Skeletal muscle tissue (tissue), 4 donors: ENCODE results near the gene CD164L2. TPM values are rescaled to one million over a fixed set of nuclear protein-coding genes. Genes with fewer than 3 reads are reported as not detected.
A peak's percentile ranks its signal among the peaks of the same experiment; 100 is the strongest.

Experiments
- H3K27ac ChIP-seq: one replicate; pipeline ENCODE4 v1.7.0; 2013; ENCODE audit warnings: mild to moderate bottlenecking, low read depth, low read length, inconsistent platforms
- H3K27me3 ChIP-seq, 3 donors: one replicate each; pipeline ENCODE4 v1.7.0; 2013; ENCODE audit warnings: low read length in 3 of 3; ENCODE audit not compliant: control insufficient read depth in 3 of 3, insufficient read depth in 3 of 3
- H3K36me3 ChIP-seq, 3 donors: one replicate each; pipeline ENCODE4 v1.7.0; 2013; ENCODE audit warnings: low read length in 3 of 3; ENCODE audit not compliant: control insufficient read depth in 3 of 3, insufficient read depth in 3 of 3
- H3K4me1 ChIP-seq, 3 donors: one replicate each; pipeline ENCODE4 v1.7.0; 2013; ENCODE audit warnings: low read length in 3 of 3, mild to moderate bottlenecking in 3 of 3; ENCODE audit not compliant: control insufficient read depth in 3 of 3, insufficient read depth in 3 of 3
- H3K4me3 ChIP-seq, 3 donors: one replicate each; pipeline ENCODE4 v1.7.0; 2013; ENCODE audit warnings: low read length in 3 of 3
- H3K9ac ChIP-seq, 3 donors: one replicate each; pipeline ENCODE4 v1.7.0; 2013; ENCODE audit warnings: low read length in 3 of 3, mild to moderate bottlenecking in 3 of 3, moderate library complexity in 2 of 3, low read depth in 1 of 3
- H3K9me3 ChIP-seq, 3 donors: one replicate each; pipeline ENCODE4 v1.7.0; 2013; ENCODE audit warnings: low read length in 3 of 3; ENCODE audit not compliant: control insufficient read depth in 3 of 3
- total RNA-seq: library from RNA; depleted of rRNA; stranded (reverse); fragments of >200 nt; gene quantifications from one replicate; pipeline ENCODE4 v1.2.3, GENCODE V29; 2014
- donor health status: Osteomylitis.

Gene CD164L2
- total RNA-seq, 1 donor from 2014 or later: not detected

DNA sequence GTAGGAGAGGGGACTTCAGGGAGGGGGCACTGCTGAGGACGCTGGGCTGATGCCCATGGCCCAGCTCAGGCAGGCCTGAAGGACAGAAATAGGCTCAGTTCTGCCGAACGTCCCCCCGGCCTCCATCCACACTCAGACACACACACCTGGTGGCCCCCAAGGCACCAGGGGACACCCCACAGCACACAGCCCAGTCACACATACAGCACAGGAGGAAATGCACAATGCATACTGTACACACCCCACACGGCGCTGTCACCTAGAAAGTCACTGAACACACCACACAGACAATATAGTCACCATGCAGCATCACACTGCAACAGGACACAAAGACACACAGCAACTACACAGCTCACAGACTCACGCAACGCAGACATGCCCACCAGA lies 40.7 kb downstream of the CD164L2 start:
- Histone ChIP-seq H3K36me3 (peaks cover 0 to 3% (median 0%) of the 10 kb centered on the region in 3 donors), H3K27me3 (peaks cover 7 to 14% (median 13%) of the 10 kb centered on the region in 3 donors), H3K27ac (no peak overlapping the region), H3K9ac (no peak overlapping the region), H3K4me3 (peak overlapping the region in 1 of 3 donors; percentile 32), H3K4me1 (no peaks in the 10 kb centered on the region), H3K9me3 (no peaks in the 10 kb centered on the region)

DNA sequence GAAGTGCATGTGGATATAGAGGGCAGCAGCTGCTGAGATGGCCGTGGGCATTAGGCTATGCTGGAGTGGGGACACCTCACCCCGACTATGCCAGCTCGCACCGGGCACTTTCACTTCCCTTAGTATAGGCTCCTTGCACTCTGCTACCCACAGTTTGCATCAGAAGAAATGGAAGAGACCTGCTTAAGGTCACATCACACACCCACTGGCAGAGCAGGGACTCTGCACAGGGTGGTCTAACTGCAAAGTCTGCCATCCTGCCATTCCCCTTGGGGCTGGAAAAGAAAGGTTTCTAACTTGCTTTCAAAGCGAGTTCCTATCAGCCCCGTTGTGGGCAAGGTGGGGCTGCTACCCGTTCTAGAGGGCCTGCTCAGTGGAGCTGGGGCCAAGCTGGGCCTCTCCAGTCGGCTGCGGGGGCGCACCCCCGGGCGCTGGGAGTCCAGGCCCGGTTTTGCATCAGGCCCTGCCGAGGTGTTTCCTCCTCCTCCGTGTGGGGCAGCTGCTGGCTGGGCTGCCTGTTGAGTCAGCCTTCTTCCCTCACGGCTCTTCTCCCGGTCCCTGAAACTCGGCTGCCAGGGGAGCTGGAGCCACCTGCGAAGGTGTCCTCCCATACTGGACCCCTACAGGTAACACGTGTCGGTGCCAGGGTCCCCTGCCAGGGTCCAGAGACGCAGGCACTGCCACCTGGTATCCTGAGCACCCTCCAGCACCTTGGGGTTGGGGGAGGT lies 41.4 kb downstream of the CD164L2 start, which contains the start of gene SYTL1:
SYTL1 (plus strand) TSS at position 498 of the 728 bp plus-strand sequence. CDS start 3,313 bp downstream, outside the sequence.
- H3K27me3 ChIP-seq: peaks cover 5 to 8% (median 8%) of the 10 kb centered on the region in 3 donors
- H3K9me3 ChIP-seq: no peaks in the 10 kb centered on the region
- peaks cover 2 to 5% (median 3%) of the 10 kb centered on the region in 3 donors for H3K36me3 ChIP-seq
- H3K27ac ChIP-seq: no peak within 1 kb of the TSS
- peak within 1 kb of the TSS in 1 of 3 donors; percentile 32 for H3K4me3 ChIP-seq
- no peak within 1 kb of the TSS for H3K9ac ChIP-seq
- no peaks in the 10 kb centered on the region for H3K4me1 ChIP-seq

DNA sequence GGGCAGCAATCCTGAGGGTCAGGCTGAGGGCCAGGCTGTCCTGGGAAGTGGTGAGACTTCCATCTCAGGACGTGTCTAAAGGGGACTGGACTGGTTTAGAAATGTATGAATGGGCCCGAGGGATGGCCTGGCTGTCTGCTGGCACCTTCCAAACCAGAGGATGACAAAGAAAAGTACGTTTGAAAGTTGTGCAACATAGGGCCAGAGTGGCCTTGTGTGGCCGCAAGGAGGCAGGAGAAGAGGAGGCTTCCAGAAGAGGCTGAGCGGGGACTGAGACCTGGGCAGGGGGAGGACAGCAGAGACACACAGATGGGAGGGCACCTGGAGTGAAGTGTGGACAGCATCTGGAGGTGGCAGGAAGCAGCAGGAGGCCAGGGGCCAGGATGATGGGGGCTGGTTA lies 43.9 kb downstream of the CD164L2 start:
- Histone ChIP-seq H3K36me3 (peaks cover 27 to 29% (median 28%) of the 10 kb centered on the region in 3 donors), H3K27me3 (peaks cover 0 to 4% (median 0%) of the 10 kb centered on the region in 3 donors), H3K4me3 (no peak overlapping the region), H3K9me3 (no peaks in the 10 kb centered on the region), H3K27ac (no peak overlapping the region), H3K9ac (peak overlapping the region in 1 of 3 donors; percentile 5), H3K4me1 (no peaks in the 10 kb centered on the region)

DNA sequence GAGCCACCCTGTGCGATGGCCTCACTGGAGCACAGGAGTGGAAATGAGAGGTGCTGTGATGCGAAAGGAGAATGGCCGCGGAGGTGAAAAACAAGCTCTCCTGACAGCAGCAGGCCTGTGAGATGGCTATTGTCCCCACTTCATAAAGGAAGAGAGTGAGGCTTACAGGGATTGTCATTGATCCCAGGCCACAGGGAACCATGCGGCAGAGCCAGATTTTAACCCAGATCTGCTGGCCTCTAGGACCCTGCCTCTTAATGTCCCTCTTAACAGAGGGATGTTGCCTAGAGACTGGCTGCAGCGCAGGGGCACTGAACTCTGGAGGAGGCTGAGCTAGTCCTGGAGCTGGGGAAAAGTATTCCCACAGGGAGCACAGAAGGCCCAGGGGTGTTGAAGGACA lies 44.4 kb downstream of the CD164L2 start:
- Histone ChIP-seq H3K9ac (no peak overlapping the region), H3K27ac (no peak overlapping the region), H3K4me3 (no peak overlapping the region), H3K27me3 (peaks cover 0 to 4% (median 0%) of the 10 kb centered on the region in 3 donors), H3K4me1 (no peaks in the 10 kb centered on the region), H3K36me3 (peaks cover 31 to 34% (median 32%) of the 10 kb centered on the region in 3 donors), H3K9me3 (no peaks in the 10 kb centered on the region)

DNA sequence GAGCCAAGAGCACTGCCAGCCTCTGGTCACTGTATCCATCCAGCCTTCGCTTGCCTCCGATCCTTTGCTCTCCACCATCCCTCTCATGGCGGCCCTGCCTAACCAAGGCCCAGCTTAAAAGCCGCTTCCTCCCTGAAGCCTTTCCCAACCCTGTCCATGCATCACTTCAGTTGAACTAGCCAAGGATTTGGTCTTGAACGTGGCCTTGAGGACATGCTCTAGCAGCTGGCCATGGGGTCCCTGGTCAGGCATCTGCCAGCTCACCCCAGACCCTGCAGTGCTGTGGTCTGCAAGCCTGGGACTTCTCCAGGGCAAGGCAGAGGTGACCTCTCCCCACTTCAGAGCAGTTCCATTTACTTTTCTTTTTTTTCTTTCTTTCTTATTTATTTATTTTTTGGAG lies 46.4 kb downstream of the CD164L2 start:
- Histone ChIP-seq H3K4me3 (no peak overlapping the region), H3K9me3 (no peaks in the 10 kb centered on the region), H3K9ac (no peak overlapping the region), H3K27me3 (no peaks in the 10 kb centered on the region), H3K36me3 (peaks cover 48 to 52% (median 52%) of the 10 kb centered on the region in 3 donors), H3K4me1 (peaks cover 4 to 7% (median 6%) of the 10 kb centered on the region in 3 donors), H3K27ac (no peak overlapping the region)

DNA sequence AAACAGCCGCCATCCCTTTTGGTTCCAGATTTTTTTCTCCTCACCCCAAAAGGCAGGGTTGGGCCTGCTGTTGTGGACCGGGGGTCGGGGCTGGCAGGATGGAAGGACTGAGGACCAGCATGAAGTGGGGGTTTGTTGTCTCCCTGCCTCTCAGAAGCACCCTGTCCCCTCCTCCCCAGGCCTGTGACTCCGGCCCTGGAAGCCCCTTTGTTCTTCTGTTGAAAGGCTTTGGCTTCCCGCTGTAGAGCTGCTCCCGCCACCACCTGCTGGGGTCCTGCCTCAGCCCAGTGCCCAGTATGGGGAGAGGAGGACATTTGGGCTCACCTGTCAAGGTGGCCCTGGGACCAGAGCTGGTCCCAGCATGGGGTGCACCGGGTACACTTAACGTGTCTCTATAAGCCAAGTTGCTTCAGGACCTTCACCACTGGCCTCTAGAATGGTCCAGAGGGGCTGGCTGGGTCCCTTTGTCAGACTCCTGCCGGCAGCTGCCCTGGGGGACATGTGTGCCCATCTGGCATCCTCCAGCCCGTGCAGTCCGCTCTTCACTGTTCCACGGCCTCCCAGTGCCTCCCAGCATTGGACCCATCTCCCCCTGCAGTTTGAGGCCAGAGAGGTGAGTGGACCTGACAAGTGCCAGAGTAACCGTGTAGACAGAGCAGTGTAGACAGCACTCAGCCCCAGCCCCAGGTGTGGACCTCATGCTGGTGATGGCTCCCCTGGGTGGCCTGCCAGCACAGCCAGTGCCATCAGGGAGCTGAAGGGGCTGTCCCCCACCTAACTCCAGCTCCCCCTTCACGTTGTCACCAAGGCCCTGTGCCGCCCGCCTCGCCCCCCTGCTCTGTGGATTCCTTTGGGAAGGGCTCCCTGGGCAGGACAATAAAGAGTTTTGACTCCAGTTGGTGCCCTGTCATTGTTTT lies 47.4 kb downstream of the CD164L2 start:
- H3K9ac ChIP-seq: no peak overlapping the region
- H3K9me3 ChIP-seq: no peaks in the 10 kb centered on the region
- H3K27me3 ChIP-seq: no peaks in the 10 kb centered on the region
- H3K36me3 ChIP-seq: peaks cover 56 to 59% (median 57%) of the 10 kb centered on the region in 3 donors
- no peak overlapping the region for H3K4me3 ChIP-seq
- H3K4me1 ChIP-seq: peaks cover 4 to 7% (median 6%) of the 10 kb centered on the region in 3 donors
- no peak overlapping the region for H3K27ac ChIP-seq

DNA sequence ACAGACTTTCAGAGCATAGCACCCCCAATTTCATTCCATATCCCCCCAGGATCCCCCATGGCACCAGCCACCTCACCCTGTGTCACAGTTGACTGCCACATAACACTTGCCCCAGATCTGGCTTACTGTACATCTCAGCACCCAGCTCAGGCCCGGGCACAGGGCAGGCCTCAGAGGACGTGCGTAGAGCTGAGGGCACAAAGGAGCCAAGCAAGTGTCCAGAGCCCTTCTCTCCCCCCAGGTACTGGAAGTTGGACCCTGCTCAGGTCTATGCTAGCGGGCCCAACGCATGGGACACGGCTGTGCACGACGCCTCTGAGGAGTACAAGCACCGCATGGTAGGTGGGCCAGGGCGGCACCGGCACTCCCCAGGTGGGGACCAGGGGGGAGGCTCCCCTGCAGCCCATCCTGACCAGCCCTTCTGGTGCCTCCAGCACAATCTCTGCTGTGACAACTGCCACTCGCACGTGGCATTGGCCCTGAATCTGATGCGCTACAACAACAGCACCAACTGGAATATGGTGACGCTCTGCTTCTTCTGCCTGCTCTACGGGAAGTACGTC lies 49.3 kb downstream of the CD164L2 start:
- no peak overlapping the region for H3K9ac ChIP-seq
- H3K27ac ChIP-seq: no peak overlapping the region
- no peaks in the 10 kb centered on the region for H3K27me3 ChIP-seq
- H3K4me1 ChIP-seq: peaks cover 4 to 9% (median 6%) of the 10 kb centered on the region in 3 donors
- peaks cover 58 to 60% (median 59%) of the 10 kb centered on the region in 3 donors for H3K36me3 ChIP-seq
- no peak overlapping the region for H3K4me3 ChIP-seq
- H3K9me3 ChIP-seq: no peaks in the 10 kb centered on the region

DNA sequence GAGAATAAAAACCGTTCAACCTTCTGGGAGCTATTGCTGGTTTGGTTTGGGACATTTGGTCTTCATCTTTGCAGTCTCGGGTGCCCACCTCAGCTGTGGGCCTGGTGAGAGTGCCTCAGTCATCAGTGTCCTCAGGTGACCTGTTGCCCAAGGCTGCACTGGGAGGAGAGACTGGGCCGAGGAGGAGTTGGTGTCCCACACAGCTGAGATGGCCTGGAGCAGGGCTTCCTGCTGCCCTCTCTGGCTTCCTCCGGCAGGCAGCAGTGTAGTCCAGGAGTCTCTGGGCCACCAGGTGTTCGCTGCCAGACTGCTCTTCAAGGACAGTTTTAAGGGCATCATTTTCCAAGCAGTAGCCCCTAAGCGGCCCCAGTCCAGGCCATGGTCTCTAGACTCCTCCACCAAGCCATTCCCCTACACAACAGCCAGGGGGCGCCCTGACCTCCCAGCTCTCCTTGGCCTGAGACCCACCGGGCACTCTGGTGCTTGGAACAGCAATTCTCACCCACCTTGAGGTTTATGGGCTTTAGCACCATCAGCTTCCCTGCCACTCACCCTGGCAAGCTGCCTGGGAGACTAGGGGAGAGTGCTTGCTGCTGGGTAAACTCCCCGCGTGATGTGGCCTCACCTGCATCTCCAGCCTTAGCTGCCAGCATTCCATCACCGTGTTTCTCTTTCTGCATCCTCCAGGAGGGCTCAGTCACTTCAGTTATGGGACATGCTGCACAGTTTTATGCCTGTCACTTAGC lies 50.4 kb downstream of the CD164L2 start:
- Histone ChIP-seq H3K9ac (peak overlapping the region in 1 of 3 donors; percentile 8), H3K9me3 (no peaks in the 10 kb centered on the region), H3K27ac (no peak overlapping the region), H3K36me3 (peaks cover 59 to 61% (median 60%) of the 10 kb centered on the region in 3 donors), H3K4me3 (no peak overlapping the region), H3K4me1 (peaks cover 4 to 16% (median 14%) of the 10 kb centered on the region in 3 donors), H3K27me3 (no peaks in the 10 kb centered on the region)

DNA sequence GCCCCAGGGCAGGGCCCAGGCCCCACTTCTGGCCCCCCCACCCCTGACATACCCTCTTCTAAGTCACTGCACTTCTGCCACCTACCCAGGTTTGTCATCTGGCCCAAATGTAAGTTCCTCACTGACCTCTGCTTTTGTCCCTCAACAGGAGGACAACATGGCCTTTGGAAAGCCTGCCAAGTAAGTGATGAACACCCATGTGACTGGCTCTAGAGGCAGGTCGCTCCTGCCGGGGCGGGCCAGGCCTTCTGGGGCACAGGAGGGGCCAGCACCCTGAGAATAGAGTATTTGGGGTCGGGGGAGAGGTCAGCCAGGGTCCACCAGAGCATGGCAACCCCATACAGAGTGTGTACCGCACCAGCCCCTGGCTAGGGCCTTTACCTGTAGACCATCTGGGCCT lies 51.2 kb downstream of the CD164L2 start:
- Histone ChIP-seq H3K27ac (no peak overlapping the region), H3K9me3 (no peaks in the 10 kb centered on the region), H3K4me3 (no peak overlapping the region), H3K36me3 (peaks cover 58 to 61% (median 60%) of the 10 kb centered on the region in 3 donors), H3K9ac (peak overlapping the region in 1 of 3 donors; percentile 45), H3K27me3 (no peaks in the 10 kb centered on the region), H3K4me1 (peaks cover 7 to 22% (median 15%) of the 10 kb centered on the region in 3 donors)
